Naive thymus-derived CD4-positive, alpha-beta T cell (primary cell): Measurements from ENCODE around the gene AMPD3. TPM values are rescaled to one million over a fixed set of nuclear protein-coding genes. Genes with fewer than 3 reads are reported as not detected.

Experiments used
- ATAC-seq: fragments of 150-1000 bp; cut with Tn5 transposase; 2 replicates; pipeline ENCODE4 v1.10.0; 2021; ENCODE audit warnings: mild to moderate bottlenecking, moderate library complexity
- CTCF ChIA-PET: fragments of 350-600 bp; sonication (Branson Sonifier 250); formaldehyde crosslinking; loops from one replicate; lab custom pipeline; 2021; ENCODE audit warnings: antibody characterized with exemption; lab: Charles Lee
- POLR2A ChIA-PET: fragments of 350-600 bp; sonication (Branson Sonifier 250); formaldehyde crosslinking; loops from one replicate; lab custom pipeline; 2021; ENCODE audit warnings: antibody characterized with exemption, inconsistent platforms; lab: Charles Lee
- DNase-seq, 9 donors: peaks; one replicate each; pipeline versions ENCODE4 v3.0.0 to v3.0.0-alpha.2; 2020 to 2022; ENCODE audit warnings: mixed read lengths in 1 of 9
- H3K27ac ChIP-seq: one replicate; pipeline ENCODE4 v1.7.0; 2013; ENCODE audit warnings: mild to moderate bottlenecking, low read depth, low read length, moderate library complexity
- H3K27me3 ChIP-seq, 2 donors: one replicate each; pipeline ENCODE4 v1.7.0; 2013; ENCODE audit warnings: low read length in 2 of 2, mild to moderate bottlenecking in 2 of 2, moderate library complexity in 2 of 2; ENCODE audit not compliant: control insufficient read depth in 2 of 2, insufficient read depth in 2 of 2
- H3K36me3 ChIP-seq, 3 experiments: 1 replicate in 2 of 3; 2 replicates in 1 of 3; pipeline ENCODE4 v1.7.0; 2013; ENCODE audit warnings: low read length in 3 of 3, mild to moderate bottlenecking in 3 of 3, moderate library complexity in 1 of 3; ENCODE audit not compliant: insufficient read depth in 3 of 3, control insufficient read depth in 2 of 3
- H3K4me1 ChIP-seq, 2 donors: one replicate each; pipeline ENCODE4 v1.7.0; 2013; ENCODE audit warnings: low read length in 2 of 2, mild to moderate bottlenecking in 2 of 2, moderate library complexity in 1 of 2; ENCODE audit not compliant: control insufficient read depth in 2 of 2, insufficient read depth in 2 of 2
- H3K4me3 ChIP-seq: 2 replicates; pipeline ENCODE4 v1.7.0; 2013; ENCODE audit warnings: mild to moderate bottlenecking, low read length
- H3K9me3 ChIP-seq, 3 experiments: 1 replicate in 2 of 3; 2 replicates in 1 of 3; pipeline ENCODE4 v1.7.0; 2013; ENCODE audit warnings: low read length in 3 of 3; ENCODE audit not compliant: control insufficient read depth in 2 of 3
- H3K27ac Mint-ChIP-seq, 9 donors: one replicate each; pipeline ENCODE4 v1.8.0; 2020 to 2022; ENCODE audit warnings: mixed read lengths in 9 of 9, mild to moderate bottlenecking in 8 of 9, moderate library complexity in 5 of 9, inconsistent platforms in 2 of 9
- H3K27me3 Mint-ChIP-seq, 5 donors: one replicate each; pipeline ENCODE4 v1.8.0; 2021 to 2022; ENCODE audit warnings: mixed read lengths in 5 of 5, mild to moderate bottlenecking in 1 of 5
- H3K36me3 Mint-ChIP-seq, 5 donors: one replicate each; pipeline ENCODE4 v1.8.0; 2020 to 2022; ENCODE audit warnings: mixed read lengths in 5 of 5, mild to moderate bottlenecking in 3 of 5, inconsistent platforms in 1 of 5
- H3K4me1 Mint-ChIP-seq, 7 donors: one replicate each; pipeline ENCODE4 v1.8.0; 2020 to 2022; ENCODE audit warnings: mixed read lengths in 7 of 7, mild to moderate bottlenecking in 3 of 7, inconsistent platforms in 1 of 7
- H3K4me3 Mint-ChIP-seq, 10 donors: one replicate each; pipeline ENCODE4 v1.8.0; 2020 to 2022; ENCODE audit warnings: mild to moderate bottlenecking in 10 of 10, mixed read lengths in 10 of 10, moderate library complexity in 6 of 10, inconsistent platforms in 2 of 10
- H3K9me3 Mint-ChIP-seq, 11 donors: one replicate each; pipeline ENCODE4 v1.8.0; 2020 to 2022; ENCODE audit warnings: mixed read lengths in 11 of 11, mild to moderate bottlenecking in 4 of 11, inconsistent platforms in 1 of 11, moderate library complexity in 1 of 11
- intact Hi-C, 2 donors: fragments of 100-400 bp; cut with micrococcal nuclease; formaldehyde crosslinking; loops; one replicate each; pipeline ENCODE4 v1.15.1; 2023
- polyA plus RNA-seq, 2 donors: library from polyadenylated mRNA; unstranded; fragments of 300-500 nt; fragmentation: Illumina TruSeq; gene quantifications; one replicate each; pipeline ENCODE4 v1.2.3, GENCODE V29; 2021
- total RNA-seq, 6 experiments: library from RNA in 5 of 6; stranded (reverse) in 5 of 6; gene quantifications; 1 replicate in 5 of 6; 2 replicates in 1 of 6; pipeline ENCODE4 v1.2.3 and lab custom pipeline; 2021 to 2026

The AMPD3 gene
- total and polyA plus RNA-seq, 7 experiments from 2014 or later = 12.9 to 35.1 (median 29.9) TPM

DNA sequence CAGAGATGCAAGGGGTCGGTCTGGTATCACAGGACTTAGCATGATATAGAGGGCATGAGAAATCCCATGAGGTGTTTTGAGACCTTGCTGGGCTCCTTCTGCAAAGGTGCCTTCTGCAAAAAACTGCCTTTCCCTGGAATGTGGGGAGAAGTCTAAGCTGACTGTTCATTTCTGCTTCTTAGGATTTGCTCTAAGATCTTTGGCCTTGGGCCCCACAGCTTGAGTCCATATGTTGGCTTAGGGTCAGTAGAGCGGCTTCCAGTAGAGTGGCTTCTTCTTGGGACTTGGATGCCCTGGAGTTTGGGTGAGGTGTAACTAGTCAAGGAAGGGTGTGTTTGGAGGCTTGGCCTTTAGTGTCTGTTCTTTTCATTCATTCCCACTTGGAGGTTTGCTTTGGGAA lies 37.0 kb downstream of the AMPD3 start:
- DNase-seq (no peak), ATAC-seq (no peak)
- H3K4me3 ChIP-seq = no peak overlapping the region
- ChIA-PET CTCF (interaction anchor here (1.1 kb wide), 1 partner anchor 88 kb away, joined by 3 read pairs; no protein-coding TSS in a partner anchor), POLR2A (no interaction called here)
- H3K36me3 Mint-ChIP-seq = peaks cover 23 to 54% (median 31%) of the 10 kb centered on the region in 5 donors
- H3K36me3 ChIP-seq = peaks cover 7 to 94% (median 7%) of the 10 kb centered on the region in 3 experiments
- H3K4me1 ChIP-seq = no peaks in the 10 kb centered on the region
- peak overlapping the region in 4 of 9 donors; percentile 6 to 72 (median 14) for H3K27ac Mint-ChIP-seq
- H3K27me3 Mint-ChIP-seq = no peaks in the 10 kb centered on the region
- H3K9me3 ChIP-seq = no peaks in the 10 kb centered on the region
- H3K4me3 Mint-ChIP-seq = no peak overlapping the region
- no peak overlapping the region for H3K27ac ChIP-seq
- intact Hi-C loops = loop anchor here in 1 of 2 donors (5.0 kb wide), 1 partner anchor 35 kb away; the partner anchor contains the start of gene AMPD3
- H3K9me3 Mint-ChIP-seq = no peaks in the 10 kb centered on the region
- H3K4me1 Mint-ChIP-seq = peaks cover 0 to 20% (median 8%) of the 10 kb centered on the region in 7 donors
- H3K27me3 ChIP-seq = no peaks in the 10 kb centered on the region

DNA sequence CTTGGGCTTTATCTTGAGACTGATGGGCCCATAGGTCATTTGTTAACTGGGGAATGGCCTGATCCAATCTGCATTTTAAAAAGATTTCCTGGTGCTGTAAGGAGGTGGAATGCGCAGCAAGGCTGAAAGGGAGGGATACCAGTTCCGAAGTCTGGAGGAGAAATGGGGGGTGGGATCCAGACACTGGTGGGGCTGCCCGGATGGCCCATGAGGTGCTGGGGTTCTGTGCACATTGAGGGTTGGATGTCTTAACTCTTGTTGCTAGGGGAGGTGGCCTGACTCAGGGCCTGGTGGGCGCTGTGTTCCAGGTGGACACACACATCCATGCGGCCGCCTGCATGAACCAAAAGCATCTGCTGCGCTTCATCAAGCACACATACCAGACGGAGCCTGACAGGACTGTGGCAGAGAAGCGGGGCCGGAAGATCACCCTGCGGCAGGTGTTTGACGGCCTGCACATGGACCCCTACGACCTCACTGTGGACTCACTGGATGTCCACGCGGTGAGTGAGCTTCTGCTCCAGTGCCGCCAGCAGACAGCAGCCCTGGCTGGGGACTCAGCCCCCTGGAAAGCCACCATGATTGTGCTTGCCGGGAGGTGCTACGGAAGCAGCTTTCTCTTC lies 38.1 kb downstream of the AMPD3 start:
- peaks cover 0 to 15% (median 5%) of the 10 kb centered on the region in 7 donors for H3K4me1 Mint-ChIP-seq
- H3K27me3 ChIP-seq = no peaks in the 10 kb centered on the region
- H3K4me3 ChIP-seq = no peak overlapping the region
- H3K9me3 ChIP-seq = no peaks in the 10 kb centered on the region
- no peaks in the 10 kb centered on the region for H3K9me3 Mint-ChIP-seq
- ATAC-seq (no peak), DNase-seq (no peak)
- no peaks in the 10 kb centered on the region for H3K4me1 ChIP-seq
- POLR2A ChIA-PET = no interaction called here
- H3K36me3 ChIP-seq = peaks cover 5 to 98% (median 7%) of the 10 kb centered on the region in 3 experiments
- CTCF ChIA-PET = no interaction called here
- H3K27ac ChIP-seq = no peak overlapping the region
- no peak overlapping the region for H3K4me3 Mint-ChIP-seq
- H3K36me3 Mint-ChIP-seq = peaks cover 21 to 54% (median 36%) of the 10 kb centered on the region in 5 donors
- no peak overlapping the region for H3K27ac Mint-ChIP-seq
- intact Hi-C loops = loop anchor here in 1 of 2 donors (5.0 kb wide), 1 partner anchor 36 kb away; the partner anchor contains the start of gene AMPD3
- no peaks in the 10 kb centered on the region for H3K27me3 Mint-ChIP-seq

DNA sequence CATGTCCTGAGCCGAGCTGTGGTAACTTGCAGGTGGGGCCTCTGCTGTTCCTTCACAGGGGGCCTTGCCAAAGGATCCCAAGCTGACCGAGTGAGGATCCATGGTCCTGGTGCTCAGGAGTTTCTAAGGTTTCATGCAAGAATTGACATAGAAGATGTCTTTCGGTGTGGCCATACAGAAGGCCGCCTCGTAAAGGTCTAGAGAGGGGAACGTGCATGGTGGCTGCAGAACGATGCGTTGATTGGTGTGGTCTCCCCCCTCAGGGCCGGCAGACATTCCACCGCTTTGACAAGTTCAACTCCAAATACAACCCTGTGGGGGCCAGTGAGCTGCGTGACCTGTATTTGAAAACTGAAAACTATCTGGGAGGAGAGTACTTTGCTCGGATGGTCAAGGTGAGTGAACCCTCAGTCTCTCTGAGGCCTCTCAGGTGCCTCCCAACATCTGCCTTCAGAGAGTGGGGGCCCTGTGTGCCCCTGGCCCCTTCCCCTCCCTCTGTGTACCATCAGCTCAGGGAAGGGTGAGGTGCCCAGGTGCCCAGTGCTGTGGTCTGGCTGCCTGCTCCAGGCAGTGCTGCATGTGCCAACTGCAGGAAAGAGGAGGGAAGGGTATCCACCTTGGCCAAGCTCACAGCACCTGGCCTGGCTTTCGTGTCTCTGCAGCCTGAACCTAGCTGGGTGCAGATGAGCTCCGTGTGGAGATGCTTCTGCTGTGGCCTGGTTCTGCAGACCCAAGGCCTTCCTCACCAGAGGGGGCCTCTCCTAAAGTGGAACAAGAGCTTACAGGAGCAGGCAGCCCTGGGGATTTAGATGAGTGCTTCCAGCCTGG lies 39.8 kb downstream of the AMPD3 start:
- no peaks in the 10 kb centered on the region for H3K4me1 ChIP-seq
- H3K36me3 ChIP-seq = peaks cover 5 to 100% (median 7%) of the 10 kb centered on the region in 3 experiments
- ATAC-seq = no peak
- H3K27me3 ChIP-seq = no peaks in the 10 kb centered on the region
- intact Hi-C loops = loop anchor here in 1 of 2 donors (5.0 kb wide), 1 partner anchor 38 kb away; the partner anchor contains the start of gene AMPD3
- Mint-ChIP-seq H3K4me3 (no peak overlapping the region), H3K27ac (peak overlapping the region in 1 of 9 donors; percentile 72), H3K9me3 (no peaks in the 10 kb centered on the region), H3K27me3 (no peaks in the 10 kb centered on the region), H3K36me3 (peaks cover 19 to 56% (median 36%) of the 10 kb centered on the region in 5 donors), H3K4me1 (peaks cover 0 to 15% (median 0%) of the 10 kb centered on the region in 7 donors)
- POLR2A ChIA-PET = no interaction called here
- CTCF ChIA-PET = interaction anchor here (0.6 kb wide), 1 partner anchor 46 kb away, joined by 3 read pairs; the partner anchor contains the start of gene RNF141
- H3K4me3 ChIP-seq = no peak overlapping the region
- H3K27ac ChIP-seq = no peak overlapping the region
- no peak for DNase-seq
- H3K9me3 ChIP-seq = no peaks in the 10 kb centered on the region

DNA sequence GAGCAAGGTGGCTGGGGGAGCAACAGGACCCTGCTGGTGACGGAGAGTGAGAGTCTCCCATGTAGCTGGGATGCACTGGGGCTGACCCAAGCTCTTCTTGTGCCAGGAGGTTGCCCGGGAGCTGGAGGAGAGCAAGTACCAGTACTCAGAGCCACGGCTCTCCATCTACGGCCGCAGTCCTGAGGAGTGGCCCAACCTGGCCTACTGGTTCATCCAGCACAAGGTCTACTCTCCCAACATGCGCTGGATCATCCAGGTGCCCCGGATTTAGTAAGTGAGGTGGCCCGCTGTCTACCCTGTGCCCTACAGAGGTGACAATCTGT lies 40.4 kb downstream of the AMPD3 start:
- ChIA-PET CTCF (interaction anchor here (0.6 kb wide), 1 partner anchor 46 kb away, joined by 3 read pairs; the partner anchor contains the start of gene RNF141), POLR2A (no interaction called here)
- no peaks in the 10 kb centered on the region for H3K27me3 ChIP-seq
- H3K9me3 ChIP-seq = no peaks in the 10 kb centered on the region
- intact Hi-C loops = no loop called here
- Mint-ChIP-seq H3K27me3 (no peaks in the 10 kb centered on the region), H3K9me3 (no peaks in the 10 kb centered on the region), H3K4me1 (peaks cover 0 to 15% (median 0%) of the 10 kb centered on the region in 7 donors), H3K27ac (no peak overlapping the region), H3K36me3 (peaks cover 18 to 62% (median 34%) of the 10 kb centered on the region in 5 donors), H3K4me3 (no peak overlapping the region)
- H3K4me1 ChIP-seq = no peaks in the 10 kb centered on the region
- H3K27ac ChIP-seq = no peak overlapping the region
- no peak overlapping the region for H3K4me3 ChIP-seq
- ATAC-seq = no peak
- H3K36me3 ChIP-seq = peaks cover 0 to 100% (median 11%) of the 10 kb centered on the region in 3 experiments
- DNase-seq = no peak

DNA sequence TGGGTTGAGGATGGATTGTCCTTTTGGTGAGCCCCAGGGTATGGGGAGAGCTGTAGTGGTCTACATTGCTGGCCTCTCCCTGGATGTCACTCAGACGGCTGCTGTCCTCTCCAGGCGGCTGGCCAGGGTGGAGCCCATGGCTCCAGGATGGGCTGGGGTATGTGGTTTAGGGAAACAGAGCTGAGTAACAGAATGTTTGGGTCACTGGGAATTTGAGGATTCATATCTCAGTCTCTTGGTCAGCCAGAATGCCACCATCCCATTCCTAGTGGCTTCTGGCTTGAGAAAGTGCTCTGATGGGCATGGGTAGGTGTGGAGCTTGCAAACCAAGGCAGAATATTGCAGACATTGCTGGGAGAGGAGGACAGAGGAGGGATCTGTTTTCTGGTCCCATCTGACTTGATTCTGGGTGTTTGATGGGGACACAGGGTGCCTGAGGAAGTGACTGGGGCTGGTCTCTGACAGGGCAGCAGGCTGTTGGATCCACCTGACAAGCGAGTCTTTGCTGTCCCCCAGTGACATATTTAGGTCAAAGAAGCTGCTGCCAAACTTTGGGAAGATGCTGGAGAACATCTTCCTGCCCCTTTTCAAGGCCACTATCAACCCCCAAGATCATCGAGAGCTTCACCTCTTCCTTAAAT lies 41.4 kb downstream of the AMPD3 start:
- ATAC-seq = no peak
- intact Hi-C loops = no loop called here
- CTCF ChIA-PET = no interaction called here

DNA sequence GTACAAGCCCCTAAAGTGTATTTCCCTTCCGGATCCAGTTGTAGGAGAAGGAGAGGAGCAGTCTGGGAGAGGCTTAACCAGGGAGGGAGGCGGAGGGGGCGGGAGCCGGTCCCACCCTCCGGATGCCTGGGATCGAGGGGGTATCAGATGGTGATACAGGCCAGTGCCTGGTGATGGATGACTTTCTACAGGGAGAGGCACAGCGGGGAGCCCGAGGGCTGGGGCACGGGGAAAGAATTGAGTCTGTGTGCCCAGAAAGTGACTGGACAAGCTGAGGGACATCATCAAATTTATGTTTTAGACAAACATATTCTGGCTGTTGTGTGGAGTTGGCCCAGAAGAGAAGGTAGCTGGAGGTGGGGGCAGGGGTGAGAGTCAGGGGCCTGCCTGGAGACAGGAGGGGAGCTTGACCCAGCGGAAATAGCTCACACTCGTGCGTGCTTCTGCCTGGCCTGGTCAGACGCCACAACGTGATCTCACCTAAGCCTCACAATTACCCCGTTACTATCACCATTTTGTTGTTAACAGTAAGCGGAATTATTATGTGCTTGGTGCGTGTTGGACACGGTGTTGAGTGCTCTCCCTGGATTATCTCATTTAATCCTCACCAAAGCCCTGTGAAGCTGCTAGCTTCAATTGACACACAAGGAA lies 42.4 kb downstream of the AMPD3 start:
- Histone ChIP-seq H3K9me3 (no peaks in the 10 kb centered on the region), H3K36me3 (peaks cover 0 to 98% (median 14%) of the 10 kb centered on the region in 3 experiments), H3K4me1 (no peaks in the 10 kb centered on the region), H3K4me3 (no peak overlapping the region), H3K27me3 (no peaks in the 10 kb centered on the region), H3K27ac (no peak overlapping the region)
- intact Hi-C loops = no loop called here
- Mint-ChIP-seq H3K4me3 (no peak overlapping the region), H3K4me1 (peaks cover 0 to 8% (median 0%) of the 10 kb centered on the region in 7 donors), H3K27ac (no peak overlapping the region), H3K9me3 (no peaks in the 10 kb centered on the region), H3K36me3 (peaks cover 19 to 57% (median 26%) of the 10 kb centered on the region in 5 donors), H3K27me3 (no peaks in the 10 kb centered on the region)
- no peak for DNase-seq
- POLR2A ChIA-PET = no interaction called here
- CTCF ChIA-PET = interaction anchor here (0.9 kb wide), 1 partner anchor 84 kb away, joined by 3 read pairs; no protein-coding TSS in a partner anchor
- no peak for ATAC-seq

More for the DNA sequence above, 41.4 kb downstream of the AMPD3 start:
- POLR2A ChIA-PET = interaction anchor here (0.9 kb wide), 1 partner anchor 11 kb away, joined by 3 read pairs; no protein-coding TSS in a partner anchor
- peak overlapping the region in 2 of 9 donors; percentile 36 to 65 for H3K27ac Mint-ChIP-seq
- no peak overlapping the region for H3K27ac ChIP-seq
- H3K4me3 Mint-ChIP-seq = no peak overlapping the region
- H3K9me3 Mint-ChIP-seq = no peaks in the 10 kb centered on the region
- peaks cover 0 to 100% (median 14%) of the 10 kb centered on the region in 3 experiments for H3K36me3 ChIP-seq
- no peaks in the 10 kb centered on the region for H3K9me3 ChIP-seq
- no peak for DNase-seq
- H3K4me3 ChIP-seq = no peak overlapping the region
- no peaks in the 10 kb centered on the region for H3K27me3 Mint-ChIP-seq
- H3K4me1 ChIP-seq = no peaks in the 10 kb centered on the region
- no peaks in the 10 kb centered on the region for H3K27me3 ChIP-seq
- H3K36me3 Mint-ChIP-seq = peaks cover 19 to 59% (median 33%) of the 10 kb centered on the region in 5 donors
- peaks cover 0 to 15% (median 0%) of the 10 kb centered on the region in 7 donors for H3K4me1 Mint-ChIP-seq
